ENCODE results near the gene LTO1. TPM values are rescaled to one million over a fixed set of nuclear protein-coding genes. Genes with fewer than 3 reads are reported as not detected.

LTO1 gene
- total and polyA plus RNA-seq, 2 of the 13 experiments (the other 11 are each of a cell fraction or from before 2014, with no cell fraction given) = 11.8 to 15.0 TPM

- TF ChIP-seq ZBTB10 (CRISPR knock-in tag; IDR thresholded peaks at IDR 0.05; ENCODE audit: borderline replicate concordance) (0 out of 2 replicates have a peak, but pooled peaks have one; percentile 20), NFATC3 (CRISPR knock-in tag; IDR thresholded peaks at IDR 0.05) (peak; percentile 79; the same call in 1 of the 2 replicates), ZNF749 (CRISPR knock-in tag; IDR thresholded peaks at IDR 0.05; ENCODE audit: borderline replicate concordance) (0 out of 2 replicates have a peak, but pooled peaks have one; percentile 68), ZNF263 (CRISPR knock-in tag; IDR thresholded peaks at IDR 0.05) (0 out of 2 replicates have a peak, but pooled peaks have one; percentile 16), EHMT2 (IDR thresholded peaks at IDR 0.05; ENCODE audit: borderline replicate concordance, low read depth, low read length) (no peak), NCOA2 (CRISPR knock-in tag; IDR thresholded peaks at IDR 0.05) (peak; percentile 37; the same call in 1 of the 2 replicates), NFKB2 (CRISPR knock-in tag; IDR thresholded peaks at IDR 0.05; ENCODE audit: borderline replicate concordance) (peak; percentile 55; the same call in 1 of the 2 replicates), GATAD2A (CRISPR knock-in tag; IDR thresholded peaks at IDR 0.05) (peak; percentile 82), HMG20B (CRISPR knock-in tag; conservative IDR thresholded peaks at IDR 0.05) (no peak), ZNF792 (CRISPR knock-in tag; IDR thresholded peaks at IDR 0.05) (0 out of 2 replicates have a peak, but pooled peaks have one; percentile 23), ZNF737 (CRISPR knock-in tag; IDR thresholded peaks at IDR 0.05; ENCODE audit: borderline replicate concordance) (no peak), IKZF5 (CRISPR knock-in tag; IDR thresholded peaks at IDR 0.05) (peak; percentile 62; the same call in 1 of the 2 replicates), FOXC1 (CRISPR knock-in tag; IDR thresholded peaks at IDR 0.05; ENCODE audit: borderline replicate concordance) (no peak), FOSL2 (CRISPR knock-in tag; IDR thresholded peaks at IDR 0.05) (peak; percentile 21; the same call in 1 of the 2 replicates), ETS1 (CRISPR knock-in tag; IDR thresholded peaks at IDR 0.05) (peak; percentile 10; the same call in 1 of the 2 replicates), ZNF710 (CRISPR knock-in tag; IDR thresholded peaks at IDR 0.05; ENCODE audit: borderline replicate concordance) (peak; percentile 57; the same call in 1 of the 2 replicates), MIER2 (CRISPR knock-in tag; IDR thresholded peaks at IDR 0.05) (no peak), SNAPC2 (CRISPR knock-in tag; IDR thresholded peaks at IDR 0.05) (no peak), NRL (CRISPR knock-in tag; IDR thresholded peaks at IDR 0.05; ENCODE audit: borderline replicate concordance) (no peak; the same call in none of the 2 replicates), LBX2 (CRISPR knock-in tag; IDR thresholded peaks at IDR 0.05; ENCODE audit: borderline replicate concordance) (peak; percentile 58; the same call in 1 of the 2 replicates), IRX3 (CRISPR knock-in tag; IDR thresholded peaks at IDR 0.05; ENCODE audit: borderline replicate concordance, low read depth) (no peak)
Observed at GRCh38 chr11:69644071-69644961, 30.8 kb downstream of the LTO1 start (continued).

Data from HepG2 (cell line).